Left ventricle myocardium inferior (tissue), 1 donor: ENCODE data around the gene SPON1. TPM values are rescaled to one million over a fixed set of nuclear protein-coding genes. Genes with fewer than 3 reads are reported as not detected.

Experiments
- DNase-seq: peaks from one replicate; pipeline ENCODE4 v3.0.0-alpha.2; 2020
- H3K27ac ChIP-seq: fragments of 200-600 bp; replicated peaks from 2 replicates; pipeline ENCODE4 v1.8.0; 2021
- H3K27me3 ChIP-seq: fragments of 200-600 bp; 2 replicates; pipeline ENCODE4 v1.8.0; 2021; ENCODE audit warnings: low read depth
- H3K36me3 ChIP-seq: fragments of 200-600 bp; 2 replicates; pipeline ENCODE4 v1.8.0; 2021
- H3K4me1 ChIP-seq: fragments of 200-600 bp; 2 replicates; pipeline ENCODE4 v1.8.0; 2021
- H3K4me3 ChIP-seq: fragments of 200-600 bp; 2 replicates; pipeline ENCODE4 v1.8.0; 2021; ENCODE audit warnings: mild to moderate bottlenecking, moderate library complexity
- H3K9me3 ChIP-seq: fragments of 200-600 bp; replicated peaks from 2 replicates; pipeline ENCODE4 v1.8.0; 2021
- intact Hi-C: fragments of 100-400 bp; cut with micrococcal nuclease; formaldehyde crosslinking; loops from one replicate; pipeline ENCODE4 v1.11.0; 2022
- total RNA-seq: library from RNA; stranded (reverse); fragmentation: NEBNext Ultra II Directional; extraction: Animal tissue kit (Norgen Biotek cat#: 25700); gene quantifications from one replicate; pipeline ENCODE4 v1.2.1, GENCODE V29; 2021
- TF ChIP-seq, protein P1 (sequence below): fragments of 200-600 bp; IDR thresholded peaks from 2 replicates; pipeline ENCODE4 v1.8.0; 2021; ENCODE audit warnings: antibody characterized with exemption, mild to moderate bottlenecking, borderline replicate concordance
- donor health status: DM: no; HTN: yes; CAD: no; lungs with severe emphysema.

SPON1 gene
- total RNA-seq, 1 donor from 2014 or later = 9.4 TPM

DNA sequence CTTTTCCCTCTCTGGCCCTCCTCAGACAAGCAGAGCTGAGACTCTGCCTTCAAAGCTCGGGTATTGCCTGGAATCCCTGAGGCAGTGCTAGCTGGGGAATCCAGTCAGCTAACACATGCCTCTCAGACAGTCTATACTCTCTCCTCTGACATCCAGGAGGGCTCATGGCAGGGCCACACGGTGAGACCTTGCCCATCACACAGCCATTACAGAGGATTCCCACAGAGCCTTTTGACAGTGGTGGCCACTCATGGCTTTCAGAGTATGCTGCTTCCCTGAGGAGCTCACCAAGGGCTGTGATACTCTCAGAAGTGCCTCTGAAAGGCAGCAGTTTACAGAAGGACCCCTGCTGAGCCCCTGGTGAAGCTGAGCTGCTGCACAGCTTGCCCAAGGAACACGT lies 231.1 kb downstream of the SPON1 start:
- no peak overlapping the region for H3K4me3 ChIP-seq
- H3K4me1 ChIP-seq = peaks cover 16% of the 10 kb centered on the region
- no peaks in the 10 kb centered on the region for H3K36me3 ChIP-seq
- no peak overlapping the region for H3K27ac ChIP-seq
- no peak for DNase-seq
- H3K9me3 ChIP-seq = no peaks in the 10 kb centered on the region
- intact Hi-C loops = no loop called here
- TF ChIP-seq, protein P1, sequence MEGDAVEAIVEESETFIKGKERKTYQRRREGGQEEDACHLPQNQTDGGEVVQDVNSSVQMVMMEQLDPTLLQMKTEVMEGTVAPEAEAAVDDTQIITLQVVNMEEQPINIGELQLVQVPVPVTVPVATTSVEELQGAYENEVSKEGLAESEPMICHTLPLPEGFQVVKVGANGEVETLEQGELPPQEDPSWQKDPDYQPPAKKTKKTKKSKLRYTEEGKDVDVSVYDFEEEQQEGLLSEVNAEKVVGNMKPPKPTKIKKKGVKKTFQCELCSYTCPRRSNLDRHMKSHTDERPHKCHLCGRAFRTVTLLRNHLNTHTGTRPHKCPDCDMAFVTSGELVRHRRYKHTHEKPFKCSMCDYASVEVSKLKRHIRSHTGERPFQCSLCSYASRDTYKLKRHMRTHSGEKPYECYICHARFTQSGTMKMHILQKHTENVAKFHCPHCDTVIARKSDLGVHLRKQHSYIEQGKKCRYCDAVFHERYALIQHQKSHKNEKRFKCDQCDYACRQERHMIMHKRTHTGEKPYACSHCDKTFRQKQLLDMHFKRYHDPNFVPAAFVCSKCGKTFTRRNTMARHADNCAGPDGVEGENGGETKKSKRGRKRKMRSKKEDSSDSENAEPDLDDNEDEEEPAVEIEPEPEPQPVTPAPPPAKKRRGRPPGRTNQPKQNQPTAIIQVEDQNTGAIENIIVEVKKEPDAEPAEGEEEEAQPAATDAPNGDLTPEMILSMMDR = no peak
- no peaks in the 10 kb centered on the region for H3K27me3 ChIP-seq

- no peaks in the 10 kb centered on the region for H3K27me3 ChIP-seq
- TF ChIP-seq, protein P1 = no peak
- intact Hi-C loops = no loop called here
- H3K36me3 ChIP-seq = no peaks in the 10 kb centered on the region
- no peak overlapping the region for H3K27ac ChIP-seq
- H3K4me3 ChIP-seq = no peak overlapping the region
- no peak for DNase-seq
- no peaks in the 10 kb centered on the region for H3K9me3 ChIP-seq
- no peaks in the 10 kb centered on the region for H3K4me1 ChIP-seq
Measured at GRCh38 chr11:14202251-14203196, 240.0 kb downstream of the SPON1 start.

DNA sequence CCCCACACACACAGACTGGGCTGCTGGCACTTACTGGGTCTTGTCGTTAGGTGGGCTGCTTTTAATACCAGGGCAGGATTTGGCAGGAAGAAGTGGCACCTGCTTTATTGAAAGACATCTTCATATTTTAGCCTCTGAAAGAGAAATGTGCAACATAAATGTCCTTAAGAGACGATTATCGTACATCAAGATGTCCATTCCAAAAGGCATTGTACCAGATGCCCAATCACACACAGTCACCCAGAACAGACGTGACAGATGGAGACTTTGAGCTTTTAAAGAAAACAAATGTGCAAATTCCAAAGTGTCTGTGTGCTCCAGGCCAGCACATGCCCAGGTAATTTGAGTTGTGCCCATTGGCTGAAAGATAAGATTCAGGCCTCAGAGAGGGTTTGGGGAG lies 240.8 kb downstream of the SPON1 start:
- H3K4me3 ChIP-seq = no peak overlapping the region
- TF ChIP-seq, protein P1 = no peak
- no peaks in the 10 kb centered on the region for H3K36me3 ChIP-seq
- no peaks in the 10 kb centered on the region for H3K4me1 ChIP-seq
- no peaks in the 10 kb centered on the region for H3K9me3 ChIP-seq
- intact Hi-C loops = no loop called here
- H3K27ac ChIP-seq = no peak overlapping the region
- DNase-seq = no peak
- no peaks in the 10 kb centered on the region for H3K27me3 ChIP-seq

GRCh38 chr11:14212986-14213385 lies 250.5 kb downstream of the SPON1 start:
- Histone ChIP-seq H3K27ac (no peak overlapping the region), H3K36me3 (no peaks in the 10 kb centered on the region), H3K4me1 (no peaks in the 10 kb centered on the region), H3K4me3 (no peak overlapping the region), H3K9me3 (no peaks in the 10 kb centered on the region), H3K27me3 (peaks cover 25% of the 10 kb centered on the region)
- intact Hi-C loops = no loop called here
- no peak for DNase-seq
- TF ChIP-seq, protein P1 = no peak

- Histone ChIP-seq H3K27ac (no peak overlapping the region), H3K4me1 (no peaks in the 10 kb centered on the region)
- TF ChIP-seq, protein P1 = no peak
Measured at GRCh38 chr11:14218728-14219127, 256.2 kb downstream of the SPON1 start.

More at GRCh38 chr11:14218728-14219127, 256.2 kb downstream of the SPON1 start:
- H3K9me3 ChIP-seq = no peaks in the 10 kb centered on the region
- intact Hi-C loops = no loop called here
- no peak overlapping the region for H3K4me3 ChIP-seq
- DNase-seq = no peak
- no peaks in the 10 kb centered on the region for H3K36me3 ChIP-seq
- peaks cover 51% of the 10 kb centered on the region for H3K27me3 ChIP-seq
